ENCODE results near the gene ROBO1.

DNA sequence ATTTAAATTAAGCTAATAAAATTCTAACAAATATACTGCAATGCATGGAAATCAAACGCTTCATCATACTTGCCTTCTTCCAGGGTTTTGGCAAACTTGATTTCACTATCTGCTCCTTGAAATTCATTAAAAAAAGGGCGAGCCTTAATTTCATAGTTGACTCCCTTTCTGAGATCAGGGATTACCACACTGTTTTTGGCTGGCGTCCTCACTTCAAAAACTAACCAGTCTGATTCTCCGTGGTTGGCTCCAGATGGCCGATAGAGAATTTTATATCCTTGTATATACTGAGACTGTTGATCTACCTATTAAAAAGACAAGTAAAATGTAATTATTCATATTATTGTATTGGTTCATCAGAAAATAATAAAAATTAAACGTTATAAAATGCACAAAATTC, 1106.8 kb downstream of the ROBO1 start:
- TF ChIP-seq, protein P1, sequence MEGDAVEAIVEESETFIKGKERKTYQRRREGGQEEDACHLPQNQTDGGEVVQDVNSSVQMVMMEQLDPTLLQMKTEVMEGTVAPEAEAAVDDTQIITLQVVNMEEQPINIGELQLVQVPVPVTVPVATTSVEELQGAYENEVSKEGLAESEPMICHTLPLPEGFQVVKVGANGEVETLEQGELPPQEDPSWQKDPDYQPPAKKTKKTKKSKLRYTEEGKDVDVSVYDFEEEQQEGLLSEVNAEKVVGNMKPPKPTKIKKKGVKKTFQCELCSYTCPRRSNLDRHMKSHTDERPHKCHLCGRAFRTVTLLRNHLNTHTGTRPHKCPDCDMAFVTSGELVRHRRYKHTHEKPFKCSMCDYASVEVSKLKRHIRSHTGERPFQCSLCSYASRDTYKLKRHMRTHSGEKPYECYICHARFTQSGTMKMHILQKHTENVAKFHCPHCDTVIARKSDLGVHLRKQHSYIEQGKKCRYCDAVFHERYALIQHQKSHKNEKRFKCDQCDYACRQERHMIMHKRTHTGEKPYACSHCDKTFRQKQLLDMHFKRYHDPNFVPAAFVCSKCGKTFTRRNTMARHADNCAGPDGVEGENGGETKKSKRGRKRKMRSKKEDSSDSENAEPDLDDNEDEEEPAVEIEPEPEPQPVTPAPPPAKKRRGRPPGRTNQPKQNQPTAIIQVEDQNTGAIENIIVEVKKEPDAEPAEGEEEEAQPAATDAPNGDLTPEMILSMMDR (IDR thresholded peaks at IDR 0.05; ENCODE audit: insufficient read depth, low read length, poor library complexity, severe bottlenecking), result no peak
- TF ChIP-seq EZH2phosphoT487 (conservative IDR thresholded peaks at IDR 0.05; ENCODE audit: low read length), result no peak
